HEK293T (cell line): Measurements from ENCODE around the gene SLC44A5.

Source experiments
- ARNT ChIP-seq: fragments of 450-650 bp; IDR thresholded peaks from 2 replicates; pipeline ENCODE4 v1.6.1; 2017; ENCODE audit warnings: mild to moderate bottlenecking
- BHLHE40 ChIP-seq: fragments of 450-650 bp; IDR thresholded peaks from 2 replicates; pipeline ENCODE4 v1.6.1; 2016; ENCODE audit warnings: mild to moderate bottlenecking, moderate library complexity, borderline replicate concordance
- CTBP1 ChIP-seq: fragments of 450-650 bp; IDR thresholded peaks from 2 replicates; pipeline ENCODE4 v1.6.1; 2016; ENCODE audit warnings: borderline replicate concordance
- ELF4 ChIP-seq: fragments of 450-650 bp; IDR thresholded peaks from 2 replicates; pipeline ENCODE4 v1.6.1; 2017; ENCODE audit warnings: antibody characterized with exemption
- FOXA1 ChIP-seq: fragments of 450-650 bp; IDR thresholded peaks from 2 replicates; pipeline ENCODE4 v1.6.1; 2016; ENCODE audit warnings: mild to moderate bottlenecking
- FOXK2 ChIP-seq: fragments of 450-650 bp; IDR thresholded peaks from 2 replicates; pipeline ENCODE4 v1.6.1; 2016; ENCODE audit warnings: mild to moderate bottlenecking
- FOXM1 ChIP-seq: fragments of 450-650 bp; IDR thresholded peaks from 2 replicates; pipeline ENCODE4 v1.6.1; 2017; ENCODE audit warnings: mild to moderate bottlenecking, borderline replicate concordance
- HDGF ChIP-seq: fragments of 450-650 bp; IDR thresholded peaks from 2 replicates; pipeline ENCODE4 v1.6.1; 2017; ENCODE audit warnings: antibody characterized with exemption, borderline replicate concordance
- L3MBTL2 ChIP-seq: fragments of 450-650 bp; conservative IDR thresholded peaks from 2 replicates; pipeline ENCODE4 v1.6.1; 2016; ENCODE audit warnings: mild to moderate bottlenecking
- NFRKB ChIP-seq: fragments of 450-650 bp; IDR thresholded peaks from 2 replicates; pipeline ENCODE4 v1.6.1; 2016; ENCODE audit warnings: mild to moderate bottlenecking, moderate library complexity
- PKNOX1 ChIP-seq: fragments of 450-650 bp; IDR thresholded peaks from 2 replicates; pipeline ENCODE4 v1.6.1; 2016
- SP1 ChIP-seq: fragments of 450-650 bp; IDR thresholded peaks from 2 replicates; pipeline ENCODE4 v1.6.1; 2017
- TARDBP ChIP-seq: fragments of 450-650 bp; IDR thresholded peaks from 2 replicates; pipeline ENCODE4 v1.6.1; 2016
- ZNF384 ChIP-seq: fragments of 450-650 bp; IDR thresholded peaks from 2 replicates; pipeline ENCODE4 v1.6.1; 2016

GRCh38 chr1:75373542-75374159 is 237.3 kb downstream of the SLC44A5 start:
- no peak for TF ChIP-seq HDGF
- no peak for TF ChIP-seq FOXK2
- TF ChIP-seq NFRKB = no peak
- TF ChIP-seq ELF4 = no peak
- TF ChIP-seq PKNOX1 = no peak
- TF ChIP-seq SP1 = no peak
- no peak for TF ChIP-seq TARDBP
- TF ChIP-seq BHLHE40 = no peak
- no peak for TF ChIP-seq ZNF384
- no peak for TF ChIP-seq FOXM1
- no peak for TF ChIP-seq CTBP1
- no peak for TF ChIP-seq ARNT
- no peak for TF ChIP-seq L3MBTL2
- no peak for TF ChIP-seq FOXA1
